GM21360 (cell line): Measurements from ENCODE around the gene TXNDC5.

Experiments
- ATAC-seq: cut with Tn5 transposase; IDR thresholded peaks from one replicate; pipeline ENCODE4 v1.9.1; 2021; ENCODE audit warnings: mild to moderate bottlenecking, moderate library complexity; ENCODE audit not compliant: unreplicated experiment

Gene TXNDC5

GRCh38 chr6:7878401-7878964 is 32.1 kb downstream of the TXNDC5 start:
- ATAC-seq, result no peak

GRCh38 chr6:7868926-7869325 is 41.7 kb downstream of the TXNDC5 start:
- ATAC-seq, result no peak

- ATAC-seq, result no peak
Measured at GRCh38 chr6:7866526-7866925, 44.1 kb downstream of the TXNDC5 start.

- no peak for ATAC-seq
Measured at GRCh38 chr6:7865781-7866180, 44.8 kb downstream of the TXNDC5 start.

- ATAC-seq, result no peak
Measured at GRCh38 chr6:7859591-7859990, 51.0 kb downstream of the TXNDC5 start.

GRCh38 chr6:7851780-7852179 is 58.8 kb downstream of the TXNDC5 start:
- no peak for ATAC-seq

- no peak for ATAC-seq
Measured at GRCh38 chr6:7848229-7848628, 62.4 kb downstream of the TXNDC5 start.

- no peak for ATAC-seq
Measured at GRCh38 chr6:7846966-7847818, 63.4 kb downstream of the TXNDC5 start.

GRCh38 chr6:7841781-7842468 is 68.7 kb downstream of the TXNDC5 start:
- ATAC-seq, result no peak

- no peak for ATAC-seq
Measured at GRCh38 chr6:7836371-7837026, 74.1 kb downstream of the TXNDC5 start.

- ATAC-seq, result no peak
Measured at GRCh38 chr6:7833751-7834070, 76.9 kb downstream of the TXNDC5 start.

- ATAC-seq, result no peak
Measured at GRCh38 chr6:7832904-7833750, 77.5 kb downstream of the TXNDC5 start.
